ENCODE results near the gene ATG13. TPM values are rescaled to one million over a fixed set of nuclear protein-coding genes. Genes with fewer than 3 reads are reported as not detected.

Gene ATG13
- total RNA-seq, 2 experiments from 2014 or later: 46.4 to 53.2 TPM

- intact Hi-C loops (cut with micrococcal nuclease; ENCODE audit: unreplicated experiment): no loop called here
- Histone ChIP-seq H3K4me2 (ENCODE audit: low read length) (no peak overlapping the region), H3K4me3 (ENCODE audit: low read depth, low read length, poor library complexity, severe bottlenecking) (no peak overlapping the region), H3K79me2 (ENCODE audit: insufficient read depth, low read depth, low read length) (no peaks in the 10 kb centered on the region), H3K27ac (ENCODE audit: low read depth, low read length, poor library complexity, severe bottlenecking) (no peak overlapping the region), H2AFZ (ENCODE audit: low read length) (no peak overlapping the region), H3K36me3 (ENCODE audit: insufficient read depth, low read length) (peaks cover 27% of the 10 kb centered on the region; the same call in 1 of the 2 replicates), H4K20me1 (ENCODE audit: insufficient read depth, low read length) (no peaks in the 10 kb centered on the region), H3K9me3 (ENCODE audit: low read length) (no peaks in the 10 kb centered on the region), H3K9me2 (ENCODE audit: insufficient read depth, low read length) (no peaks in the 10 kb centered on the region), H3K4me1 (ENCODE audit: insufficient read depth, low read length, poor library complexity, severe bottlenecking) (peaks cover 13% of the 10 kb centered on the region)
- no peak for DNase-seq (ENCODE audit: low spot score)
- CTCF ChIA-PET (ENCODE audit: unreplicated experiment): no interaction called here
- TF ChIP-seq CTCF (conservative IDR thresholded peaks at IDR 0.05; ENCODE audit: low read length): no peak
- no peak for TF ChIP-seq EZH2phosphoT487 (IDR thresholded peaks at IDR 0.05; ENCODE audit: borderline replicate concordance, low read depth, low read length)
- BruUV-seq (replicated peaks): no TSS peak
- POLR2A ChIA-PET: no interaction called here
Observed at GRCh38 chr11:46679241-46680163, 62.1 kb downstream of the ATG13 start.

GRCh38 chr11:46680164-46680760, 62.9 kb downstream of the ATG13 start:
- ChIA-PET POLR2A (no interaction called here), CTCF (ENCODE audit: unreplicated experiment) (no interaction called here)
- H3K36me3 ChIP-seq (ENCODE audit: insufficient read depth, low read length): peaks cover 27% of the 10 kb centered on the region; the same call in 1 of the 2 replicates
- DNase-seq (ENCODE audit: low spot score): no peak
- no peaks in the 10 kb centered on the region for H4K20me1 ChIP-seq (ENCODE audit: insufficient read depth, low read length)
- no peak overlapping the region for H2AFZ ChIP-seq (ENCODE audit: low read length)
- H3K4me1 ChIP-seq (ENCODE audit: insufficient read depth, low read length, poor library complexity, severe bottlenecking): peaks cover 6% of the 10 kb centered on the region
- H3K9me3 ChIP-seq (ENCODE audit: low read length): no peaks in the 10 kb centered on the region
- H3K4me3 ChIP-seq (ENCODE audit: low read depth, low read length, poor library complexity, severe bottlenecking): no peak overlapping the region
- TF ChIP-seq EZH2phosphoT487 (IDR thresholded peaks at IDR 0.05; ENCODE audit: borderline replicate concordance, low read depth, low read length) (no peak), CTCF (conservative IDR thresholded peaks at IDR 0.05; ENCODE audit: low read length) (no peak)
- no TSS peak for BruUV-seq (replicated peaks)
- intact Hi-C loops (cut with micrococcal nuclease; ENCODE audit: unreplicated experiment): no loop called here
- H3K79me2 ChIP-seq (ENCODE audit: insufficient read depth, low read depth, low read length): no peaks in the 10 kb centered on the region
- H3K27ac ChIP-seq (ENCODE audit: low read depth, low read length, poor library complexity, severe bottlenecking): no peak overlapping the region
- H3K9me2 ChIP-seq (ENCODE audit: insufficient read depth, low read length): no peaks in the 10 kb centered on the region
- no peak overlapping the region for H3K4me2 ChIP-seq (ENCODE audit: low read length)

GRCh38 chr11:46680815-46681214, 63.5 kb downstream of the ATG13 start:
- Histone ChIP-seq H3K4me2 (ENCODE audit: low read length) (no peak overlapping the region), H3K4me1 (ENCODE audit: insufficient read depth, low read length, poor library complexity, severe bottlenecking) (peaks cover 6% of the 10 kb centered on the region), H3K27ac (ENCODE audit: low read depth, low read length, poor library complexity, severe bottlenecking) (no peak overlapping the region), H2AFZ (ENCODE audit: low read length) (no peak overlapping the region), H3K79me2 (ENCODE audit: insufficient read depth, low read depth, low read length) (no peaks in the 10 kb centered on the region), H3K9me3 (ENCODE audit: low read length) (no peaks in the 10 kb centered on the region), H3K36me3 (ENCODE audit: insufficient read depth, low read length) (peaks cover 27% of the 10 kb centered on the region; the same call in 1 of the 2 replicates), H4K20me1 (ENCODE audit: insufficient read depth, low read length) (no peaks in the 10 kb centered on the region), H3K4me3 (ENCODE audit: low read depth, low read length, poor library complexity, severe bottlenecking) (no peak overlapping the region), H3K9me2 (ENCODE audit: insufficient read depth, low read length) (no peaks in the 10 kb centered on the region)
- ChIA-PET POLR2A (no interaction called here), CTCF (ENCODE audit: unreplicated experiment) (no interaction called here)
- no TSS peak for BruUV-seq (replicated peaks)
- no peak for TF ChIP-seq CTCF (conservative IDR thresholded peaks at IDR 0.05; ENCODE audit: low read length)
- no peak for TF ChIP-seq EZH2phosphoT487 (IDR thresholded peaks at IDR 0.05; ENCODE audit: borderline replicate concordance, low read depth, low read length)
- DNase-seq (ENCODE audit: low spot score): no peak
- intact Hi-C loops (cut with micrococcal nuclease; ENCODE audit: unreplicated experiment): no loop called here
